Keratinocyte (primary cell): ENCODE results near the gene LMO7. TPM values are rescaled to one million over a fixed set of nuclear protein-coding genes. Genes with fewer than 3 reads are reported as not detected.

Source experiments
- DNase-seq: peaks from one replicate; pipeline ENCODE4 v3.0.0-alpha.2; 2011; ENCODE audit warnings: low read depth, missing footprints, low spot score
- FAIRE-seq: peaks from 2 replicates; lab custom pipeline; 2011; peaks lifted over from hg19 to GRCh38; lab: Jason Lieb, UNC
- H2AFZ ChIP-seq: 2 replicates; pipeline ENCODE4 v1.6.0; 2012; ENCODE audit warnings: low read length, control low read depth, inconsistent platforms; ENCODE audit not compliant: control insufficient read depth
- H3K27ac ChIP-seq: 2 replicates; pipeline ENCODE4 v1.5.1; 2011; ENCODE audit warnings: low read length; ENCODE audit not compliant: control insufficient read depth, insufficient read depth
- H3K27me3 ChIP-seq: 3 replicates; pipeline ENCODE4 v1.6.0; 2011; ENCODE audit warnings: low read length; ENCODE audit not compliant: control insufficient read depth, insufficient read depth; ENCODE audit errors: extremely low read depth
- H3K36me3 ChIP-seq, 2 experiments: 2 replicates in 1 of 2; 3 replicates in 1 of 2; pipeline ENCODE4 v1.5.1; 2011; ENCODE audit warnings: low read length in 2 of 2, mild to moderate bottlenecking in 1 of 2; ENCODE audit not compliant: control insufficient read depth in 2 of 2, insufficient read depth in 2 of 2; ENCODE audit errors: extremely low read depth in 1 of 2
- H3K4me1 ChIP-seq: 3 replicates; pipeline ENCODE4 v1.5.1; 2011; ENCODE audit warnings: low read length; ENCODE audit not compliant: control insufficient read depth, insufficient read depth; ENCODE audit errors: extremely low read depth
- H3K4me2 ChIP-seq: 3 replicates; pipeline ENCODE4 v1.6.0; 2011; ENCODE audit warnings: low read depth, low read length; ENCODE audit not compliant: control insufficient read depth, insufficient read depth; ENCODE audit errors: extremely low read depth
- H3K4me3 ChIP-seq, 3 experiments: fragments of 200-600 bp in 1 of 3; sonication (generic) in 1 of 3; 2 replicates in 2 of 3; 3 replicates in 1 of 3; pipeline ENCODE4 v1.5.1; 2011 to 2016; ENCODE audit warnings: low read length in 3 of 3, mild to moderate bottlenecking in 3 of 3, control low read depth in 2 of 3, inconsistent platforms in 1 of 3, low read depth in 1 of 3, mixed read lengths in 1 of 3, mixed run types in 1 of 3, moderate library complexity in 1 of 3; ENCODE audit not compliant: control insufficient read depth in 2 of 3, insufficient read depth in 2 of 3; ENCODE audit errors: extremely low read depth in 1 of 3
- H3K79me2 ChIP-seq: 2 replicates; pipeline ENCODE4 v1.6.0; 2012; ENCODE audit warnings: low read length; ENCODE audit not compliant: control insufficient read depth, insufficient read depth
- H3K9ac ChIP-seq: 3 replicates; pipeline ENCODE4 v1.6.0; 2011; ENCODE audit warnings: low read length; ENCODE audit not compliant: control insufficient read depth, insufficient read depth; ENCODE audit errors: extremely low read depth
- H3K9me1 ChIP-seq: 3 replicates; pipeline ENCODE4 v1.6.0; 2011; ENCODE audit warnings: low read length; ENCODE audit not compliant: control insufficient read depth, insufficient read depth; ENCODE audit errors: extremely low read depth
- H3K9me3 ChIP-seq: 2 replicates; pipeline ENCODE4 v1.5.1; 2012; ENCODE audit warnings: low read depth, low read length; ENCODE audit not compliant: control insufficient read depth
- H4K20me1 ChIP-seq: 3 replicates; pipeline ENCODE4 v1.6.0; 2011; ENCODE audit warnings: low read length; ENCODE audit not compliant: control insufficient read depth, insufficient read depth; ENCODE audit errors: extremely low read depth
- CTCF ChIP-seq, 3 experiments: IDR thresholded peaks in 1 of 3; conservative IDR thresholded peaks in 1 of 3; optimal IDR thresholded peaks in 1 of 3; 2 replicates in 2 of 3; 3 replicates in 1 of 3; pipeline versions ENCODE3 to v1.5.1; 2011; ENCODE audit warnings: low read length in 3 of 3, mild to moderate bottlenecking in 3 of 3, moderate library complexity in 2 of 3, control low read depth in 1 of 3, inconsistent platforms in 1 of 3; ENCODE audit not compliant: insufficient read depth in 2 of 3; ENCODE audit errors: extremely low read depth in 1 of 3
- EZH2 ChIP-seq: IDR thresholded peaks from one replicate; pipeline ENCODE4 v1.6.1; 2012; ENCODE audit warnings: inconsistent platforms, mild to moderate bottlenecking, low read length, moderate library complexity
- dilution Hi-C: fragments of 300-500 bp; cut with MboI; formaldehyde crosslinking; loops from one replicate; pipeline ENCODE4 v1.7.0; 2020; ENCODE audit warnings: low sequenced_read_pairs; ENCODE audit not compliant: extremely low pct_ligation_motif_present
- polyA plus RNA-seq, 5 experiments: library from polyadenylated mRNA; depleted of rRNA in 3 of 5; stranded (reverse) in 3 of 5; stranded (forward) in 1 of 5; unstranded in 1 of 5; fragments of >200 nt; gene quantifications; 1 replicate in 1 of 5; 2 replicates in 3 of 5; 3 replicates in 1 of 5; pipeline versions ENCODE4 v1.2.1 to v1.2.3, GENCODE V29; 2011 to 2012; ENCODE audit warnings: missing spikeins in 2 of 5, low read depth in 1 of 5, low replicate concordance in 1 of 5

Gene LMO7
- polyA plus RNA-seq, 1 donor (not counting 4 experiments of a cell fraction or from before 2014, with no cell fraction given) = 8.9 TPM

DNA sequence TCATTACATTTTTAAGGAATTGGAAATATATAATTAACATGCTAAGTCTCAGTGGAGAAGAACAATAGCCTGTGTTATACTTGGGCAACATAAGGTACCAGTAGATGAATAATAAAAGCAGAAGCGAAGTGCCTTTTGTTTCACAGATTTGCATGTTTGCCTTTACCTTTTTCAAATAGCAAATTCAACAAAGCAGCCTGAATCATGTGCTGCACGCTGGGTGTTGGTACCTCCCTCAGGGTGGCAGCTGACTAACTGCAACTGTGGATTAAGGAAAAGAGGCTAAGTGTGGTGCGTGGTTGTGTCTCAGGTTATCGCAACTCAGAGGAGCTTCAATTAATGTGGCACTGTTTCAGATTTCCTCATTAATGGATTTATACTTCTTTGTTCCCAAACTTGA, 189.0 kb downstream of the LMO7 start:
- no peak overlapping the region for H3K4me3 ChIP-seq
- no peaks in the 10 kb centered on the region for H3K9me3 ChIP-seq
- no peaks in the 10 kb centered on the region for H3K4me1 ChIP-seq
- H3K27ac ChIP-seq = no peak overlapping the region
- H2AFZ ChIP-seq = no peak overlapping the region
- DNase-seq (no peak), FAIRE-seq (no peak)
- no peak overlapping the region for H3K9ac ChIP-seq
- peaks cover 0 to 2% of the 10 kb centered on the region in 2 experiments for H3K36me3 ChIP-seq
- TF ChIP-seq CTCF (optimal IDR thresholded peaks at IDR 0.05 in 1 of 3, IDR thresholded peaks at IDR 0.05 in 1 of 3, conservative IDR thresholded peaks at IDR 0.05 in 1 of 3; ENCODE audit: extremely low read depth in 1 of 3, insufficient read depth in 2 of 3, low read length in 3 of 3) (no peak), EZH2 (no peak)
- H3K4me2 ChIP-seq = no peak overlapping the region
- no peaks in the 10 kb centered on the region for H3K9me1 ChIP-seq
- H3K27me3 ChIP-seq = no peaks in the 10 kb centered on the region
- no peaks in the 10 kb centered on the region for H4K20me1 ChIP-seq
- dilution Hi-C loops = no loop called here
- no peaks in the 10 kb centered on the region for H3K79me2 ChIP-seq

DNA sequence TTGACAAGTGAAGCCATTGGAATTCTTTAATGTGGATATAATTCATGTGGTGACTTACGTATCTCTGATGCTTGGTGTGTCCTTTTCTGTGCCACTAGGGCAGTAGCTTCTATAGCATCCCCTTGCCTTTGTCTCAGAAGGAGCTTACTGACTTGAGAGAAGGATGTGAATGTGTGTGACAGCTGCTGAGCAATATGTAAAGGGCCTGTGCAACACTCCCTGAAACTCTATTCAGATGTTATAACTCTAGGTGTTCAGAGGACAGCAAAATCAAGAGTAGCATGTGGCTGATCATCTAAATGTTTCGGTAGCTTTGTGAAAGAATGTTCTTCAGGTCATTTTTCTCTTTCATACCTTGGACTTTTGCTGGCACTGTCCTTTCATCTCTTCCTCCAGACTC, 189.5 kb downstream of the LMO7 start:
- H4K20me1 ChIP-seq = no peaks in the 10 kb centered on the region
- TF ChIP-seq CTCF (optimal IDR thresholded peaks at IDR 0.05 in 1 of 3, IDR thresholded peaks at IDR 0.05 in 1 of 3, conservative IDR thresholded peaks at IDR 0.05 in 1 of 3; ENCODE audit: extremely low read depth in 1 of 3, insufficient read depth in 2 of 3, low read length in 3 of 3) (no peak), EZH2 (no peak)
- peaks cover 0 to 2% of the 10 kb centered on the region in 2 experiments for H3K36me3 ChIP-seq

More for the DNA sequence above, 189.5 kb downstream of the LMO7 start:
- FAIRE-seq (no peak), DNase-seq (no peak)
- Histone ChIP-seq H3K27ac (no peak overlapping the region), H3K4me1 (no peaks in the 10 kb centered on the region), H3K79me2 (no peaks in the 10 kb centered on the region), H3K9me1 (no peaks in the 10 kb centered on the region), H3K27me3 (no peaks in the 10 kb centered on the region), H3K4me3 (no peak overlapping the region), H3K9me3 (no peaks in the 10 kb centered on the region), H2AFZ (no peak overlapping the region), H3K9ac (no peak overlapping the region), H3K4me2 (no peak overlapping the region)
- dilution Hi-C loops = no loop called here
